A549 (cell line): Measurements from ENCODE around the gene APP. TPM values are rescaled to one million over a fixed set of nuclear protein-coding genes. Genes with fewer than 3 reads are reported as not detected.
A peak's percentile ranks its signal among the peaks of the same experiment; 100 is the strongest.

Experiments used
- ATAC-seq, 2 experiments: fragments of 200-7000 bp in 1 of 2; fragments of >200 bp in 1 of 2; cut with Nextera tagmentation in 1 of 2; cut with Tn5 transposase in 1 of 2; 3 replicates each; pipeline versions ENCODE4 v1.8.0 to v1.9.1; 2018 to 2020; ENCODE audit warnings: mild to moderate bottlenecking in 1 of 2, moderate library complexity in 1 of 2
- CTCF ChIA-PET: fragments of 300-600 bp; sonication (Branson Sonifier 250); formaldehyde crosslinking; extraction: SDS; loops from one replicate; lab custom pipeline; 2021; ENCODE audit warnings: antibody characterized with exemption, inconsistent platforms; lab: Yijun Ruan, JAX
- POLR2A ChIA-PET: fragments of 350-600 bp; formaldehyde crosslinking; extraction: SDS; loops from one replicate; lab custom pipeline; 2021; ENCODE audit warnings: antibody characterized with exemption, inconsistent platforms; lab: Yijun Ruan, JAX
- DNase-seq, 2 experiments: peaks; one replicate each; pipeline versions ENCODE4 v3.0.0 to v3.0.0-alpha.2; 2011 to 2016; ENCODE audit warnings: low read depth in 1 of 2, low spot score in 1 of 2
- FAIRE-seq: peaks from 2 replicates; lab custom pipeline; 2011; peaks lifted over from hg19 to GRCh38; lab: Jason Lieb, UNC
- H3K27ac ChIP-seq, 2 experiments: fragments of >200 bp; sonication (Bioruptor Twin); formaldehyde crosslinking; 3 replicates each; pipeline ENCODE4 v1.5.1; 2016 to 2017
- H3K4me1 ChIP-seq: fragments of >200 bp; sonication (Bioruptor Twin); formaldehyde crosslinking; 3 replicates; pipeline ENCODE4 v1.6.1; 2016
- H3K4me2 ChIP-seq: fragments of >200 bp; sonication (Bioruptor Twin); formaldehyde crosslinking; 3 replicates; pipeline ENCODE4 v1.6.1; 2016
- H3K4me3 ChIP-seq: fragments of >200 bp; sonication (Bioruptor Twin); formaldehyde crosslinking; 3 replicates; pipeline ENCODE4 v1.5.1; 2016
- H3K9me3 ChIP-seq: fragments of >200 bp; sonication (Bioruptor Twin); formaldehyde crosslinking; 3 replicates; pipeline ENCODE4 v1.6.1; 2016
- CBX2 ChIP-seq: fragments of 200-600 bp; sonication (generic); IDR thresholded peaks from 2 replicates; pipeline ENCODE4 v1.6.1; 2016; ENCODE audit warnings: low read depth, mild to moderate bottlenecking, borderline replicate concordance
- CHD4 ChIP-seq: fragments of 200-600 bp; sonication (generic); IDR thresholded peaks from 2 replicates; pipeline ENCODE4 v1.6.1; 2016; ENCODE audit warnings: antibody characterized with exemption, mild to moderate bottlenecking, borderline replicate concordance
- EP300 ChIP-seq, 2 experiments: fragments of >200 bp; sonication (Bioruptor Twin); formaldehyde crosslinking; IDR thresholded peaks; 2 replicates in 1 of 2; 3 replicates in 1 of 2; pipeline ENCODE4 v1.6.1; 2016 to 2017
- FOSB ChIP-seq: fragments of 250-450 bp; sonication (Bioruptor Pico); IDR thresholded peaks from 2 replicates; pipeline ENCODE4 v1.5.0; 2020; ENCODE audit warnings: mild to moderate bottlenecking, moderate library complexity
- HDAC2 ChIP-seq: fragments of 200-600 bp; sonication (generic); IDR thresholded peaks from 2 replicates; pipeline ENCODE4 v1.6.1; 2016
- MAZ ChIP-seq: fragments of 150-350 bp; IDR thresholded peaks from 2 replicates; pipeline ENCODE4 v1.6.1; 2014; ENCODE audit warnings: antibody characterized with exemption, low read depth, low read length, borderline replicate concordance
- POLR2AphosphoS2 ChIP-seq: conservative IDR thresholded peaks from 2 replicates; pipeline ENCODE4 v1.6.1; 2012; ENCODE audit warnings: low read length, improper control_type of control experiment, inconsistent platforms
- RNF2 ChIP-seq: fragments of 200-600 bp; sonication (generic); IDR thresholded peaks from 2 replicates; pipeline ENCODE4 v1.6.1; 2016; ENCODE audit warnings: low read depth, mild to moderate bottlenecking, antibody characterized with exemption, moderate library complexity, borderline replicate concordance
- TP53 ChIP-seq: fragments of 250-450 bp; sonication (Bioruptor Pico); IDR thresholded peaks from 2 replicates; pipeline ENCODE4 v1.5.0; 2021; ENCODE audit warnings: mild to moderate bottlenecking, moderate library complexity
- ZNF302 ChIP-seq: fragments of 250-450 bp; sonication (Bioruptor Pico); IDR thresholded peaks from 2 replicates; pipeline ENCODE4 v1.9.0; 2021; ENCODE audit warnings: inconsistent platforms, mild to moderate bottlenecking, moderate library complexity
- WGBS: methylation state at CpG from one replicate; pipeline ENCODE4 v1.1.6; 2017; ENCODE audit errors: missing lambda C conversion rate; 5-methylcytosine and 5-hydroxymethylcytosine counted together
- polyA plus RNA-seq, 4 experiments: library from polyadenylated mRNA; depleted of rRNA in 3 of 4; stranded (reverse); fragments of >200 nt; fragmentation: RNase III in 1 of 4; extraction: RNeasy Plus Mini Kit Qiagen cat#74134 plus additional on column Dnase treatment in 1 of 4; gene quantifications; 2 replicates in 3 of 4; 3 replicates in 1 of 4; pipeline ENCODE4 v1.2.3, GENCODE V29; 2011 to 2017
- TF ChIP-seq, protein P1 (sequence below): fragments of 450-650 bp; IDR thresholded peaks from 2 replicates; pipeline ENCODE4 v1.6.1; 2014; ENCODE audit warnings: antibody characterized with exemption
- TF ChIP-seq, protein P2 (sequence below): fragments of 200-600 bp; sonication (generic); IDR thresholded peaks from 2 replicates; pipeline ENCODE4 v1.6.1; 2016; ENCODE audit warnings: antibody characterized with exemption, mild to moderate bottlenecking, moderate library complexity
- TF ChIP-seq, protein P3 (sequence below): fragments of >200 bp; sonication (Bioruptor Twin); formaldehyde crosslinking; IDR thresholded peaks from 3 replicates; pipeline ENCODE4 v1.6.1; 2016
- TF ChIP-seq, protein P4 (sequence below): IDR thresholded peaks from 2 replicates; pipeline ENCODE4 v1.6.1; 2012
- TF ChIP-seq, protein P5 (sequence below): fragments of >200 bp; sonication (Bioruptor Twin); formaldehyde crosslinking; IDR thresholded peaks from 3 replicates; pipeline ENCODE4 v1.5.1; 2016

Gene APP
- polyA plus RNA-seq, 2 of the 4 experiments (the other 2 are of a cell fraction): 540 to 565 TPM

DNA sequence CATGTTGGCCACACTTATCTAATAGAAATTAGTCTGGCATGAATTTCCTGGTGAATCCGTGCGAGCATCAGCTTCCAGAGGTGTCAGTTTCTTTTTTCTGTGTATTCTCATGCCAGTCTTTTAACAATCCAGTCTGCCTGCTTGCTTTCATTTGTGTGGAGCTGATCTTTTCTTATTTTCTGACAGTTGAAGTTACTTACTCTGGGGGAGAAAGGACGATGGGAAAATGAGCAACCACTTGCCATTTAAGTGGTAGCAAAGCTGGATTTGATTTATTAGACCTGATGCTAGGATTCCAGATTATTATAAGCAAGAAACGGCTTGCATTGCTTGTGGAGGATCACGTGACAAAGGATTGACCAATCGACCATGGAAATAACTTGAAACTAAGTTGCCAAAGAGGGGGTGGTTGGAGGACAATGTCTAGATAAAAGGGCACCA lies 24.3 kb upstream of the APP start:
- 22% methylated on average over 6 of the region's 6 CpGs for WGBS
- FAIRE-seq (no peak), ATAC-seq (no peak), DNase-seq (no peak)
- Histone ChIP-seq H3K27ac (no peak overlapping the region), H3K4me3 (no peak overlapping the region), H3K4me1 (no peaks in the 10 kb centered on the region), H3K9me3 (no peaks in the 10 kb centered on the region), H3K4me2 (no peak overlapping the region)
- TF ChIP-seq RNF2 (no peak), CBX2 (no peak)
- TF ChIP-seq, protein P1, sequence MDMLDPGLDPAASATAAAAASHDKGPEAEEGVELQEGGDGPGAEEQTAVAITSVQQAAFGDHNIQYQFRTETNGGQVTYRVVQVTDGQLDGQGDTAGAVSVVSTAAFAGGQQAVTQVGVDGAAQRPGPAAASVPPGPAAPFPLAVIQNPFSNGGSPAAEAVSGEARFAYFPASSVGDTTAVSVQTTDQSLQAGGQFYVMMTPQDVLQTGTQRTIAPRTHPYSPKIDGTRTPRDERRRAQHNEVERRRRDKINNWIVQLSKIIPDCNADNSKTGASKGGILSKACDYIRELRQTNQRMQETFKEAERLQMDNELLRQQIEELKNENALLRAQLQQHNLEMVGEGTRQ: 0 out of 2 replicates have a peak, but pooled peaks have one; percentile 36
- ChIA-PET CTCF (interaction anchor here (0.6 to 1.0 kb wide), 2 partner anchors 9 to 20 kb away, joined by 3 read pairs; no protein-coding TSS in a partner anchor), POLR2A (no interaction called here)

DNA sequence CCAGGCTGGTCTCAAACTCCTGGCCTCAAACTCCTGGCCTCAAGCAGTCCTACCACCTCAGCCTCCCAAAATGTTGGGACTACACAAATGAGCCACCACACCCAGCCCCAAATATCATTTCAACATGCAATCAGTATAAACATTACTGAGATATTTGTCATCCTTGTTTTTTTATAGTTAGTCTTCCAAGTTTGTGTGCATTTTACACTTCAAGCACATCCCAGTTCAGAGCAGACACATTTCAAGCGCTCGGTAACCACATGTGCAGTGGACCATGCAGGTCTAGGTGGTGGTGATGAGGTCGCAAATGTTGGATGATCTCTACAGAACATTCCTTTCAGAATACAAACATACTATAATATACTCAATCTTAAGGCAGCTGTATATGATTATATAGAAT lies 23.8 kb upstream of the APP start:
- TF ChIP-seq, protein P2, sequence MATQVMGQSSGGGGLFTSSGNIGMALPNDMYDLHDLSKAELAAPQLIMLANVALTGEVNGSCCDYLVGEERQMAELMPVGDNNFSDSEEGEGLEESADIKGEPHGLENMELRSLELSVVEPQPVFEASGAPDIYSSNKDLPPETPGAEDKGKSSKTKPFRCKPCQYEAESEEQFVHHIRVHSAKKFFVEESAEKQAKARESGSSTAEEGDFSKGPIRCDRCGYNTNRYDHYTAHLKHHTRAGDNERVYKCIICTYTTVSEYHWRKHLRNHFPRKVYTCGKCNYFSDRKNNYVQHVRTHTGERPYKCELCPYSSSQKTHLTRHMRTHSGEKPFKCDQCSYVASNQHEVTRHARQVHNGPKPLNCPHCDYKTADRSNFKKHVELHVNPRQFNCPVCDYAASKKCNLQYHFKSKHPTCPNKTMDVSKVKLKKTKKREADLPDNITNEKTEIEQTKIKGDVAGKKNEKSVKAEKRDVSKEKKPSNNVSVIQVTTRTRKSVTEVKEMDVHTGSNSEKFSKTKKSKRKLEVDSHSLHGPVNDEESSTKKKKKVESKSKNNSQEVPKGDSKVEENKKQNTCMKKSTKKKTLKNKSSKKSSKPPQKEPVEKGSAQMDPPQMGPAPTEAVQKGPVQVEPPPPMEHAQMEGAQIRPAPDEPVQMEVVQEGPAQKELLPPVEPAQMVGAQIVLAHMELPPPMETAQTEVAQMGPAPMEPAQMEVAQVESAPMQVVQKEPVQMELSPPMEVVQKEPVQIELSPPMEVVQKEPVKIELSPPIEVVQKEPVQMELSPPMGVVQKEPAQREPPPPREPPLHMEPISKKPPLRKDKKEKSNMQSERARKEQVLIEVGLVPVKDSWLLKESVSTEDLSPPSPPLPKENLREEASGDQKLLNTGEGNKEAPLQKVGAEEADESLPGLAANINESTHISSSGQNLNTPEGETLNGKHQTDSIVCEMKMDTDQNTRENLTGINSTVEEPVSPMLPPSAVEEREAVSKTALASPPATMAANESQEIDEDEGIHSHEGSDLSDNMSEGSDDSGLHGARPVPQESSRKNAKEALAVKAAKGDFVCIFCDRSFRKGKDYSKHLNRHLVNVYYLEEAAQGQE: no peak
- no peak for TF ChIP-seq MAZ
- TF ChIP-seq TP53 (CRISPR knock-in tag): no peak
- TF ChIP-seq, protein P3, sequence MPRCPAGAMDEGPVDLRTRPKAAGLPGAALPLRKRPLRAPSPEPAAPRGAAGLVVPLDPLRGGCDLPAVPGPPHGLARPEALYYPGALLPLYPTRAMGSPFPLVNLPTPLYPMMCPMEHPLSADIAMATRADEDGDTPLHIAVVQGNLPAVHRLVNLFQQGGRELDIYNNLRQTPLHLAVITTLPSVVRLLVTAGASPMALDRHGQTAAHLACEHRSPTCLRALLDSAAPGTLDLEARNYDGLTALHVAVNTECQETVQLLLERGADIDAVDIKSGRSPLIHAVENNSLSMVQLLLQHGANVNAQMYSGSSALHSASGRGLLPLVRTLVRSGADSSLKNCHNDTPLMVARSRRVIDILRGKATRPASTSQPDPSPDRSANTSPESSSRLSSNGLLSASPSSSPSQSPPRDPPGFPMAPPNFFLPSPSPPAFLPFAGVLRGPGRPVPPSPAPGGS: no peak
- no peak for TF ChIP-seq HDAC2
- TF ChIP-seq FOSB (CRISPR knock-in tag): no peak
- TF ChIP-seq EP300 (IDR thresholded peaks at IDR 0.05): no peak
- TF ChIP-seq, protein P4, sequence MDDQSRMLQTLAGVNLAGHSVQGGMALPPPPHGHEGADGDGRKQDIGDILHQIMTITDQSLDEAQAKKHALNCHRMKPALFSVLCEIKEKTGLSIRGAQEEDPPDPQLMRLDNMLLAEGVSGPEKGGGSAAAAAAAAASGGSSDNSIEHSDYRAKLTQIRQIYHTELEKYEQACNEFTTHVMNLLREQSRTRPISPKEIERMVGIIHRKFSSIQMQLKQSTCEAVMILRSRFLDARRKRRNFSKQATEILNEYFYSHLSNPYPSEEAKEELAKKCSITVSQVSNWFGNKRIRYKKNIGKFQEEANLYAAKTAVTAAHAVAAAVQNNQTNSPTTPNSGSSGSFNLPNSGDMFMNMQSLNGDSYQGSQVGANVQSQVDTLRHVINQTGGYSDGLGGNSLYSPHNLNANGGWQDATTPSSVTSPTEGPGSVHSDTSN: no peak
- TF ChIP-seq CHD4: no peak
- TF ChIP-seq, protein P5, sequence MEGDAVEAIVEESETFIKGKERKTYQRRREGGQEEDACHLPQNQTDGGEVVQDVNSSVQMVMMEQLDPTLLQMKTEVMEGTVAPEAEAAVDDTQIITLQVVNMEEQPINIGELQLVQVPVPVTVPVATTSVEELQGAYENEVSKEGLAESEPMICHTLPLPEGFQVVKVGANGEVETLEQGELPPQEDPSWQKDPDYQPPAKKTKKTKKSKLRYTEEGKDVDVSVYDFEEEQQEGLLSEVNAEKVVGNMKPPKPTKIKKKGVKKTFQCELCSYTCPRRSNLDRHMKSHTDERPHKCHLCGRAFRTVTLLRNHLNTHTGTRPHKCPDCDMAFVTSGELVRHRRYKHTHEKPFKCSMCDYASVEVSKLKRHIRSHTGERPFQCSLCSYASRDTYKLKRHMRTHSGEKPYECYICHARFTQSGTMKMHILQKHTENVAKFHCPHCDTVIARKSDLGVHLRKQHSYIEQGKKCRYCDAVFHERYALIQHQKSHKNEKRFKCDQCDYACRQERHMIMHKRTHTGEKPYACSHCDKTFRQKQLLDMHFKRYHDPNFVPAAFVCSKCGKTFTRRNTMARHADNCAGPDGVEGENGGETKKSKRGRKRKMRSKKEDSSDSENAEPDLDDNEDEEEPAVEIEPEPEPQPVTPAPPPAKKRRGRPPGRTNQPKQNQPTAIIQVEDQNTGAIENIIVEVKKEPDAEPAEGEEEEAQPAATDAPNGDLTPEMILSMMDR: no peak
- no peak for TF ChIP-seq POLR2AphosphoS2
- no peak for TF ChIP-seq ZNF302
- POLR2A ChIA-PET: no interaction called here
- WGBS: 83% methylated on average over 3 of the region's 3 CpGs
- ATAC-seq (no peak), DNase-seq (no peak), FAIRE-seq (no peak)
- no peak overlapping the region for H3K4me2 ChIP-seq
- CTCF ChIA-PET: interaction anchor here (1.0 kb wide), 1 partner anchor 8 kb away, joined by 3 read pairs; no protein-coding TSS in a partner anchor
- H3K4me1 ChIP-seq: no peaks in the 10 kb centered on the region
- no peaks in the 10 kb centered on the region for H3K9me3 ChIP-seq
- no peak overlapping the region for H3K27ac ChIP-seq
- H3K4me3 ChIP-seq: no peak overlapping the region
